Kidney (tissue), 14 donors: ENCODE results near the gene PIK3R3. TPM values are rescaled to one million over a fixed set of nuclear protein-coding genes. Genes with fewer than 3 reads are reported as not detected.

ENCODE experiments used
- DNase-seq, 5 donors: peaks; one replicate each; pipeline ENCODE4 v3.0.0-alpha.2; 2013 to 2020
- FAIRE-seq: peaks from 2 replicates; lab custom pipeline; 2012; peaks lifted over from hg19 to GRCh38; lab: Jason Lieb, UNC
- H3K27ac ChIP-seq, 2 donors: one replicate each; pipeline ENCODE4 v1.7.0; 2013; ENCODE audit warnings: low read depth in 2 of 2, low read length in 2 of 2, inconsistent platforms in 1 of 2
- H3K27me3 ChIP-seq: one replicate; pipeline ENCODE4 v1.7.1; 2013; ENCODE audit warnings: low read length, inconsistent platforms; ENCODE audit not compliant: control insufficient read depth, insufficient read depth
- H3K36me3 ChIP-seq, 3 donors: one replicate each; pipeline versions ENCODE4 v1.7.0 to v1.7.1; 2013; ENCODE audit warnings: low read length in 3 of 3, control low read depth in 1 of 3, inconsistent platforms in 1 of 3; ENCODE audit not compliant: insufficient read depth in 3 of 3, control insufficient read depth in 2 of 3
- H3K4me1 ChIP-seq, 3 donors: one replicate each; pipeline versions ENCODE4 v1.7.0 to v1.7.1; 2013; ENCODE audit warnings: low read length in 3 of 3, inconsistent platforms in 1 of 3, low read depth in 1 of 3; ENCODE audit not compliant: control insufficient read depth in 2 of 3, insufficient read depth in 2 of 3
- H3K4me3 ChIP-seq, 3 donors: one replicate each; pipeline versions ENCODE4 v1.7.0 to v1.8.1; 2013; ENCODE audit warnings: low read length in 3 of 3, control low read depth in 1 of 3, inconsistent platforms in 1 of 3
- H3K9ac ChIP-seq, 3 donors: one replicate each; pipeline versions ENCODE4 v1.7.0 to v1.7.1; 2013; ENCODE audit warnings: low read length in 3 of 3, control low read depth in 1 of 3, inconsistent platforms in 1 of 3
- H3K9me3 ChIP-seq, 3 donors: one replicate each; pipeline versions ENCODE4 v1.7.0 to v1.7.1; 2013; ENCODE audit warnings: low read length in 3 of 3, control low read depth in 1 of 3, inconsistent platforms in 1 of 3; ENCODE audit not compliant: control insufficient read depth in 2 of 3, insufficient read depth in 1 of 3
- CTCF ChIP-seq: IDR thresholded peaks from 3 replicates; pipeline ENCODE4 v1.5.1; 2012; ENCODE audit warnings: mild to moderate bottlenecking, moderate library complexity, borderline replicate concordance; ENCODE audit not compliant: insufficient read depth; ENCODE audit errors: extremely low read depth
- intact Hi-C: fragments of 100-400 bp; cut with DNase I; formaldehyde crosslinking; loops from one replicate; pipeline ENCODE4 v1.11.1; 2022
- polyA plus RNA-seq: library from polyadenylated mRNA; stranded (reverse); fragments of 350-450 nt; fragmentation: Illumina TruSeq; extraction: RNeasy Lipid Tissue Mini Kit (QIAGEN cat#74804); gene quantifications from one replicate; pipeline ENCODE4 v1.2.3, GENCODE V29; 2014; ENCODE audit warnings: low read depth, low replicate concordance; ENCODE audit not compliant: insufficient read depth
- total RNA-seq: library from RNA; stranded (reverse); fragmentation: NEBNext Ultra II Directional; extraction: Animal tissue kit (Norgen Biotek cat#: 25700); gene quantifications from one replicate; pipeline ENCODE4 v1.2.1, GENCODE V29; 2021
- donor health status: control.
- donor health status: control.
- donor health status: control.
- donor health status: control.
- donor health status: control.
- donor health status: DM: yes; HTN: yes; CAD: no.
- donor health status: Normal renal cell carcinoma (clear cell type).

The PIK3R3 gene
- total and polyA plus RNA-seq, 2 donors from 2014 or later, result 9.7 to 44.2 TPM

GRCh38 chr1:46030074-46030870 lies 102.2 kb downstream of the PIK3R3 start:
- no peak overlapping the region for H3K27ac ChIP-seq
- no peak for FAIRE-seq
- no peak for TF ChIP-seq CTCF
- intact Hi-C loops, result loop anchor here (10.0 kb wide), 1 partner anchor 195 kb away; no protein-coding TSS in a partner anchor
- no peak for DNase-seq
- no peak overlapping the region for H3K9ac ChIP-seq
- H3K27me3 ChIP-seq, result no peaks in the 10 kb centered on the region
- H3K36me3 ChIP-seq, result peaks cover 2 to 16% (median 3%) of the 10 kb centered on the region in 3 donors
- H3K4me3 ChIP-seq, result no peak overlapping the region
- H3K4me1 ChIP-seq, result no peaks in the 10 kb centered on the region
- no peaks in the 10 kb centered on the region for H3K9me3 ChIP-seq

- intact Hi-C loops, result no loop called here
- Histone ChIP-seq H3K27ac (no peak overlapping the region), H3K4me3 (no peak overlapping the region), H3K9ac (no peak overlapping the region), H3K36me3 (peaks cover 3 to 16% (median 4%) of the 10 kb centered on the region in 3 donors), H3K27me3 (no peaks in the 10 kb centered on the region), H3K4me1 (no peaks in the 10 kb centered on the region), H3K9me3 (no peaks in the 10 kb centered on the region)
- DNase-seq, result no peak
- TF ChIP-seq CTCF, result no peak
- FAIRE-seq, result no peak
These were observed 104.4 kb downstream of the PIK3R3 start for GRCh38 chr1:46027788-46028573.

- no peak overlapping the region for H3K27ac ChIP-seq
- no peak overlapping the region for H3K9ac ChIP-seq
- no peaks in the 10 kb centered on the region for H3K27me3 ChIP-seq
- FAIRE-seq (no peak), DNase-seq (no peak)
- peaks cover 3 to 19% (median 4%) of the 10 kb centered on the region in 3 donors for H3K36me3 ChIP-seq
- H3K4me3 ChIP-seq, result no peak overlapping the region
- TF ChIP-seq CTCF, result no peak
- H3K9me3 ChIP-seq, result no peaks in the 10 kb centered on the region
- H3K4me1 ChIP-seq, result no peaks in the 10 kb centered on the region
- intact Hi-C loops, result no loop called here
These were observed 105.9 kb downstream of the PIK3R3 start for GRCh38 chr1:46026531-46026930.
